Coronary artery (tissue), 2 donors: ENCODE results near the gene MRPS25.

ENCODE experiments used
- DNase-seq: peaks from one replicate; pipeline ENCODE4 v3.0.0-alpha.2; 2017; ENCODE audit warnings: low spot score
- H3K27ac ChIP-seq, 2 donors: fragments of 200-600 bp; sonication (generic); one replicate each; pipeline ENCODE4 v1.5.1; 2016 to 2019
- H3K4me3 ChIP-seq: fragments of 200-600 bp; sonication (generic); 2 replicates; pipeline ENCODE4 v1.5.1; 2016; ENCODE audit warnings: mild to moderate bottlenecking, moderate library complexity
- CTCF ChIP-seq: fragments of 200-600 bp; sonication (generic); IDR thresholded peaks from one replicate; pipeline ENCODE4 v1.5.1; 2019; ENCODE audit warnings: antibody characterized with exemption

MRPS25 gene

GRCh38 chr3:15038306-15038705 lies 26.8 kb downstream of the MRPS25 start:
- DNase-seq: no peak
- Histone ChIP-seq H3K27ac (no peak overlapping the region), H3K4me3 (no peak overlapping the region)
- TF ChIP-seq CTCF: no peak

- Histone ChIP-seq H3K27ac (no peak overlapping the region), H3K4me3 (no peak overlapping the region)
- TF ChIP-seq CTCF: no peak
- DNase-seq: no peak
These were observed 32.0 kb downstream of the MRPS25 start for GRCh38 chr3:15033103-15033502.

- H3K4me3 ChIP-seq: no peak overlapping the region
- no peak for DNase-seq
- no peak overlapping the region for H3K27ac ChIP-seq
- no peak for TF ChIP-seq CTCF
These were observed 32.5 kb downstream of the MRPS25 start for GRCh38 chr3:15032650-15033049.

- TF ChIP-seq CTCF: no peak
- H3K4me3 ChIP-seq: no peak overlapping the region
- DNase-seq: no peak
- H3K27ac ChIP-seq: no peak overlapping the region
These were observed 35.5 kb downstream of the MRPS25 start for GRCh38 chr3:15029625-15030024.

- no peak overlapping the region for H3K4me3 ChIP-seq
- no peak for TF ChIP-seq CTCF
These were observed 41.4 kb downstream of the MRPS25 start for GRCh38 chr3:15023719-15024118.

GRCh38 chr3:15023249-15023648 lies 41.9 kb downstream of the MRPS25 start:
- TF ChIP-seq CTCF: no peak
- no peak for DNase-seq
- Histone ChIP-seq H3K4me3 (no peak overlapping the region), H3K27ac (no peak overlapping the region)

More at GRCh38 chr3:15023719-15024118, 41.4 kb downstream of the MRPS25 start:
- no peak overlapping the region for H3K27ac ChIP-seq
- DNase-seq: no peak

GRCh38 chr3:15017191-15017590 lies 47.9 kb downstream of the MRPS25 start:
- TF ChIP-seq CTCF: no peak

More at GRCh38 chr3:15017191-15017590, 47.9 kb downstream of the MRPS25 start:
- no peak for DNase-seq
- no peak overlapping the region for H3K27ac ChIP-seq
- no peak overlapping the region for H3K4me3 ChIP-seq
